ENCODE results near the gene PRG3.

- TF ChIP-seq CTCF (IDR thresholded peaks at IDR 0.05) = no peak
- no peak for TF ChIP-seq POLR2A (IDR thresholded peaks at IDR 0.05)
These were observed 45.5 kb upstream of the PRG3 start for GRCh38 chr11:57426439-57426928.
